Limb (tissue), 2 donors: Measurements from ENCODE around the gene CHCHD3.

Source experiments
- DNase-seq, 2 donors: peaks; one replicate each; pipeline ENCODE4 v3.0.0-alpha.2; 2016; ENCODE audit errors: extremely low spot score in 2 of 2

The CHCHD3 gene

DNA sequence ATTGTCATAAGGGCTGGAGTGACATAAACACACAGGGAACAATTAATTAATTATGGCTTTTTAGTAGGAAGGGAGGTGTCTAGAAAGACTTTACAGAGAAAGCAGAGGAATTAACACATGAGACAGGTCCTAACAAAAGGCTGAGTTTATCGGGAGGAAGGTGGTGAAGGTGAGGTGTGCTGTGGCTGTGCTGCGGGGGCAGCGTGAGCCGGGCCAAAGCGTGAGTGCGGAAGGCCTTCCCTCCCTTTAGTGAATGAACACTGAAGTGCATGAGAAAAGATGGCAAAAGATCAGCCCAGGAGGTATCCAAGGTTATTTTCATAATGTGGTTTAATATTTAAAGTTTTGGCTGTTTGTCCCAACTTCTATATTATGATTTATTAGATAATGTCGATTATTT is 262.2 kb downstream of the CHCHD3 start:
- no peak for DNase-seq

DNA sequence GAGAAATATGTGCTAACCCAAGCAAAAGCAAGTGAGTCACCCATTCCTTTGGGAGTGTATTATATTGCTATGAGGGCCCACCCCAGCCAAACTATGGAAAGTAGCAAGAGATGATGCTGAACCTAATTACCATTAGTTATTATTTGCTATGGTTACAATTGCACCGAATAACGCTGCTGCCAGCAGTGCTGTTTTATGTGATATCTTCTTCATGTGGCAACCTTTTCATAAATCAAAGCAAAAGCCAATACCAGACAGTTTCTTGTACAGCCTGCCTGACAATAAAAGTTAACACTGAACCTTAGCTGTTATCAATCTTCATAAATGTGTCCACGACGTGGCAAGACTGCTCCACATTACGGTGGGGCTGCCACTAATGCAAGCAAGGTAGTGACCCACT is 263.9 kb downstream of the CHCHD3 start:
- DNase-seq = no peak

DNA sequence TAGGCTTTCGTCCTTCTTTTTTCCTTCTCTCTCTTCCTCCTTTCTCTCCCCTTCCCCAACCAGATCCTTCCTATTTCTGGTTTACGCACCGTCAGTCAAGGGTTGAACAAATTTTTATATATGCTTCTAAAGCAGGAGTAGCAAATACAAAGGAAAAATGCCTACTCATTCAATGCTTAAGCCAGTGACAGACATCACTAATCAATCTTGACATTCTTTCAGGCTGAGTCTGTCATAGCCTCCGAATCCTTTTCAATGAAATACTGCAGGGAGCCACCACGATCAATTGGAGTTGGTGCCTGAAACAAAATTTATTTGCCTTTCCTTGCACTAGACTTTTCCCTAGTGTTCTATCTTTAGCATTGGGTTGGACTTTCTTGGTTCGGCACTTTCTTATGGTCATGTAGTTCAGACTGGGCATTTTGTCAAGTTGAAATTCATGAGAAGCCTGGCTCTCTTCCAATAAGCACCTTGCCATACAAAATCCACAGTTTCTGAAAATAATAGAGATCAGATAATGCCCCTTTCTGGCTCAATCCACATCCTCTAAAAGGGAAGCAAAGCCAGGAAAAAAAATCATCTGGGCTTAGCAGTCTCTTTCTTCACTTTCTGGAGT is 266.1 kb downstream of the CHCHD3 start:
- DNase-seq = no peak

DNA sequence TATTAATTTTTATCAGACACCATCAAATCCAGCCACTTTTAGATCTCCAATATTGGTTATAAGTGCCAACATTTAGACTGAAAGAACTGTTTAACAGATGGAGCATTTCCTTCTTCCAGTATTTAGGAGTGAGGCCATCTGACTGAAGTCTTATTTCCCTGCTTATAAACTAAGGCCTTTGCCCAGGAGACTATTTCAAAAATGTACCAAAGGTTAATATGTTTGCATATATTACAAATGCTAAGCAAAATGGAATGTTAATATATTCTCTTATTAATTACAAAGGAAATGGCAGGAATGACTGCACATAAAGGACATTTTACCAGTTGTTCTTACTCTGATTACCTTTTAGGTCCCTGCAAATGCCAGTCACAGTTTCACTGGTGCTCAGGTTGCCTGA is 266.8 kb downstream of the CHCHD3 start:
- no peak for DNase-seq

DNA sequence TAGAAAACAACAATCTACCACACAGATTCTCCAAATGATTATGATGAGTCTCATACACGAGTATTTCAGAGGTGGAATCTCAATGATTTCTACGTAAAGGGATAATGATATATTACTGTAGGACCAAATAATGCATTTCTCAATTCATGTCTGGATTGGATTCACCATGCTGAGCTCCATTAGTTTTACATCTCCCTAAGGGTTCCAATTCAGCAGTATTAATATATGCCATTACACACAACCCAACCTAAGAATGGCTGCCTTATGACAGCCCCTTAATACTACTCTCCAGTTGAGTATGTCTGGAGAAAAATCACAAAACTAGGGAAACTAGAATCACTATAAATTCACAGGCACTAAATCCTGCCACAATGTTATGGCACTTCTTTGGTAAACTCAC is 271.3 kb downstream of the CHCHD3 start:
- DNase-seq = no peak

DNA sequence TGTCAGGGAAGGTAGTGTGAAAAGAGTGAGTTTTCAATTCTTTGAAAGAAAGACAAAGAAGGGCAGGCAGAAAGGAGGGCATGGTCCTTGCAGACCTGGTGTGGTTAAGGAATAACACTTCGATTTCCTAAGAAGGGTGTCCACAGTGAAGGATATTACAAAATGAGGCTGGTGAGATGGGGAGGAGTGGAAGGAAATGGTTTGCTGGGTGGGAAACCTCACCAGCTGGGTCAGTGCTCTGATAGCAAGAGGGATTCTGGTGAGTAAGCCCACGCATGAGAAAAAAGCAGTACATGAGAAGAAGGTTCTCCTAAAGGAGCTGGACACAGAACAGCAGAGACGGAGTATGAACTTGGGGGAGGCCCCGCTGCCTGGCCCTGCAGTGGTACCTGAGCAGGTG is 275.1 kb downstream of the CHCHD3 start:
- DNase-seq = no peak

DNA sequence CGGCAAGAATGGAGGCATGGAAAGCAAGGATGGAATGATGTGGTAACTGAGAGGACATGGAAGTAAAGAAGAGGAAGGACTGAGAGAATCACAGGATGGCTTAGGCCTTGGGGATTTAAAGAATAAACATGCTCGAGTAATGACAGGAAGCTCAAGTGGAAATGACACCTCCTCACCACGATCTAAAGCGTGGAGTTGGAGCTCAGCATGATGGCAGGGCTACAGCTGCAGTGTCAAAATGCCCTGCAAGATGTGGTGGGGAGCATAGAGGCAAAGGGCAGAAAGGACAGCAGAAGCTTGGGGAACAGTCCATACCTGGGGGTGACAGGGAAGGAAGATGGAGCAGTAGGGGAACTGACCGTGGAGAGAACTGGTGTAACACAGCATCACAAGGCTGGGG is 276.1 kb downstream of the CHCHD3 start:
- DNase-seq = no peak

DNA sequence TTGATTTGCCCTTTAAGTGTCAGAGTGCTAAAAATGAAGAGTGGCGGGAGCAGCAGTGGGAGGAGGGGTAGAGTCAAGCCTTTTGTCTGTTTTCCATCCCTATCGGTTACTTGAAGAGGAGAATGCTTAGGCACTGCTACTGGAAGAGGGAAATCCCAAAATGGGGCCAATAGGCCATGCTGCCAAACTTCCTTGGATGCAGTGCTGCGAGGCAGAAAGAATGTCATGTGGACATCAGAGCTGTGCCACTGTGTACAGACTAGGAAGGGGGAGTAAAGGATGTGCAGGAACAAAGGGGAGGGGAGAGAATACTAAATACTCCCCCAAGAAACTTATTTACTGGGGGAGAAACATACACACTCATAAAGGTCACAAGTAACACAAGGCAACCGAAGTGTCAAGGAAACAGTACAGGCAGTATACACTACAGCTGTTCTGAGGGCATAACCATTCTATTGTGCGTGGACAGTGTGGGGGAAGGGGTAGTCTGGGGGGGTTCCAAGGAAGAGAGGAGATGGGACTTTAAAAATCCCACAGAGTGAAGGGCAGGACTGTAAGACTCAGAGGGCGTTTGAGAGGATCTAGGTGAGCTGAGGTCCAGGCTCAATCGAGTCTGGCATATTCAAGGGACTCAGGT is 276.9 kb downstream of the CHCHD3 start:
- DNase-seq = no peak

DNA sequence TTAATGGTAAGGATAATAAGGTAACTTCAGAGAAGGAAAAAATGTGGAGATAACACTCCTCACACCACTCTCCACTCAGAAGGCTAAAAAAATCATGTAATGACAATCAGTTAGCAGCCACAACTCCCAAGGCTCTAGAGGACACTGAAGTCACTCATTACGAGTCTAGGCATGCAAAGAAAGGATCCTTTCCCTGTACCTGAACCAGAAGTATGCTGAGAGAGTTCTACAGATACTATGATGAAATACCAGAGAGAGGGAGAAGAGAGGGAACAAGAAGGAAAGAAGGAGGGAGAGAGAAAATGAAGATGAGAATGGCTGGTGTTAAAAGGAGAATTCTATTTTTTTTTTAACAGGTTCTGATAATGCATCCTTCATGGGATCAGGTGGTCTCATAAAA is 281.4 kb downstream of the CHCHD3 start:
- DNase-seq = no peak

DNA sequence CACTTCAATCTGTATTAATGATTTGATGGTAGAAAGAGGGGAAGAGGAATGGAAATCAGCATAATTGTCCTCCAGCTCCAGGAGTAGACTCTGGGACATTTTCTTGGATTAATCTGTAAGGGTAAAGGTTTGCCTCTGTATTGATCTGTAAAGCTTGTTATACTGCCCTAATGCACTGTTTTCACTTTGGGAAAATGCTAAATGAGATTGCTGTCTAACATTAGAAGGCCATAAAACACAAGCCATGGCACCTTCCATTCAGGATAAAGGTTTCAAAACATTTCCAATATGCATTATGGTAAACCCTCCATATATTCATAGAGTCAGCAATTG is 282.8 kb downstream of the CHCHD3 start:
- no peak for DNase-seq

DNA sequence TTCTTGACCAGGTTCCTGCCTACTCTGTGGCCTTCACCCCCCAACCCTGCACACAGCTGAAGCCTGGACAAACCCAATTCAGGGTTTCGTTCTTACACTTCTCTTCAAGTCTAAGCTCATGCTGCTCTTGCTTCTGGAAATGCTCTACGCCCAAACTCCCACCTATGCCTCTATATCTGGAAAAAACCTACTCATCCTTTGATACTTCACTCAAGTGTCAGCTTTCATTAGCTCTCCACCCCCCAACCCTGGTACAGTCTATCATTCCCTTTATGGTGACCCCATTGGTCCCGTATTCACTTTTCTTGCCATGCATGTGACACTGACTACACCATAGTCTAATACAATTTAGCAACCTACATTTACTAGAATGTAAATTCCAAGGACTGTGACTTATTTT is 284.7 kb downstream of the CHCHD3 start:
- no peak for DNase-seq

DNA sequence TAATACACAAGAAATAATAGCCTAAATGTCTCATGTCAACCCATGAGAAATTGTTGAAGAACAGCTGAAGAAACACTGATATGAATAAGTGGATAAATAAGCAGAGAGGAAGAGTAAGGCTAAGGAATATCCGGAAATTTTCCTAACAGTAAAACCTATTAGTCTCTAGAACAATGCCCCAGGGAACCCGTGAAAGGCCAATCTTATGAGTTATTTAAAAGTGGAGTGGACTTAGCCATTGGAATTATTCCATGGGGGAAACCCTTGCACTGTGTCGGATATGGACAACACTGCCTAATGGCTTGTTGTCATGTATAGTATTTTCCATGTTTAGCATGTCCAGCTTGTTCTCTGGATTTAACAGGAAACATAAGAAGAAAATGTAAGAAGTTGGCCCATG is 288.4 kb downstream of the CHCHD3 start:
- no peak for DNase-seq

DNA sequence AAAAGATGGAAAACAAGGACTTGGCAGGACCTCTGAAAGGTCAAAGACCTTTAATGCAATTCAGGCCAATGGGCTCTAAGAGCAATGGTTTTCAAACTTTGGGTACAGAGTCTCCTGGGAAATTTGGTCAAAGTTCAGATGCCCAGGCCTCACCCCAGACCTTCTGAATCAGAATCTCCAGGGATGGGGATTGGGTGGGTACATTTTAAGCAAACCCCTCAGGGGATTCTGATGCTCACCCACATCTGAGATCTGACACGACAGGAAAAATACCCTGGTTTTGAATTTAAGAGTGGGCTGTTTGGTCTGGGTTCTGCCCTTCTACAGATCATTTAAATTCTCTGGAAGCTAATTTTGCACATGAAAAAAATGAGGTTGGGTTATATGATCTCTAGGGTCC is 290.9 kb downstream of the CHCHD3 start:
- DNase-seq = no peak

DNA sequence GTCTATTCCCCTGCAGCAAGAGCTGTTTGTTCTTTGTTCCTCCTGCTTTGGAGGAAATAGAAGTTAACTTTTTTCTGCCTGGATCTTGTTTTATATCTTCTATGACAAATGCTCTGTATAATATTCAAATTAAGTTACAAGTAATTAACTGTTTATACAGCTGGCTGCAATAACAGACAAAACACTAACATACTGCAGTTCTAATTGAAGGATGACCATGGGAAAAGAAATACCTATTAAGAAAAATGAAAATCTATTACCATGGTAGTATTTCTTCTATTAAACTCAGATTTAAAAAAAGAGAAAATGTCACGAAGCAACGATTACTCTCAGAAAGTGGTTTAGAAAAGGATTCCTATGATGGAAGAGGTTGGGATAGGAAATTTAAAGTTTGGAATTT is 291.8 kb downstream of the CHCHD3 start:
- DNase-seq = no peak

DNA sequence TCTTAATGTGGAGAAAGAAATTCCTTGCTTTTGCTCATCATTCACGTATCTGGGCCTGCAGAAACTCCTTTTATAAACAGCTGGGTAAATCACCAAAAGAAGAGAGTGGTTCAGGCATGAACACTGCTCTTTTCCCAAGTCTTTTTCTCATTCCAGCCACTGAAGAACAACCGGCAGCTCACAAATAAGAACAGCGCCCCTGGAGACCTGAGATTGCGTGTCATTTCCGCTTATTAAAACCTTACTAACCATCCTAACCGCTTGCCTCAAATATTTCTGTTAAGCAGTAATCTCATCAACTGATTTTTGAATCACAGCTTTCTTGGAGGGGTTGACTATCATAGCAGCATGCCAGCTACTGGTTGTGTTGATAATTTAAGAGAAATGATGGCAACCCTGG is 292.6 kb downstream of the CHCHD3 start:
- DNase-seq = no peak

DNA sequence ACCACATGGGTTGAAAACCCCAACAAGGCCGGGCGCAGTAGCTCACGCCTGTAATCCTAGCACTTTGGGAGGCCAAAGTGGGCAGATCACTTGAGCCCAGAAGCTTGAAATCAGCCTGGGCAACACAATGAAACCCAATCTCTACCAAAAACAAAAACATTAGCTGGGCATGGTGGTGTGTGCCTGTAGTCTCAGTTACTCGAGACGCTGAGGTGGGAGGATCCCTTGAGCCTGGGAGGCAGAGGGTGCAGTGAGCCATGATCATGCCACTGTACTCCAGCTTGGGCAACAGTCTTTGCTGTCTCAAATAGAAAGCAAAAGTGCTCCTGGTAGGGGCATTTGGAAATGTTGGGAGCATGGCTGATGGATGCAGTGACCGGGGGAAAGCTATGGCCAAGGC is 296.0 kb downstream of the CHCHD3 start:
- no peak for DNase-seq

DNA sequence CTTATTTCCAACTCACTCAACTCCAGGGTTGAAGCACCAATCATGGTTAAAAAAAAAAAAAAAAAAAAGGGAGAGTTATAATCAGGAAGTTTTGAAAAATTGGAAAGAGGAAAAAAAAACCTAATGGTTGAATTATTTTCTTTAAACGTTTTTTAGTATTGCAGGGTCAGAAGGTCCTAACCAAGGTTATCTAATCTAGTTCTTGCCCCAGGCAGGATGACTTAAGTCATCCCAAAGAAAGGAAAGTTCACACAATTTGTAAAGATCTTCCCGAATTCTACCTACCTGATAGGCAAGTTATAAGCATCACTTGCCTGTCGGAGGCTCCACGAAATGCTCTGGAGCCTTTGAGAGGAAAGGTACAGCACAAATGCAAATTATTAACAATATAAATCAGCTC is 297.5 kb downstream of the CHCHD3 start:
- DNase-seq = no peak

DNA sequence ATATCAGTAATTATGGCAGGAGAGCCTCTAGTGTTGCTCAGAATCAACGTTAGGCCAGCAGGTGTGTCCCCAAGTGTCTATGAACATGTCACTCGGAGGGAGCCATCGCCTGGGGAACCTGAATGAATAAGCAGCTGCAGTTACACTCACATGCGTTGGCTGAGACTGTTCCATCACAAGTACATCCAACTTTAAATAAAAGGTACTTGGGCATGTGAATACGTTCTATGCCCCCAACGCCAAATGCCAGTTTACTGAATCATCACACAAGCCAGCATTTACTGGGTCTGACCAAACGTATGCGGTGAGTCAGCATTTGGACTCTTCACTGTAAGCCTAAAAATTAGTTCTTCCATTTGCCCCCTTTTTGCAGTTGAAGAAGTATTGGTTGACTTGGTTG is 298.1 kb downstream of the CHCHD3 start:
- DNase-seq = no peak

DNA sequence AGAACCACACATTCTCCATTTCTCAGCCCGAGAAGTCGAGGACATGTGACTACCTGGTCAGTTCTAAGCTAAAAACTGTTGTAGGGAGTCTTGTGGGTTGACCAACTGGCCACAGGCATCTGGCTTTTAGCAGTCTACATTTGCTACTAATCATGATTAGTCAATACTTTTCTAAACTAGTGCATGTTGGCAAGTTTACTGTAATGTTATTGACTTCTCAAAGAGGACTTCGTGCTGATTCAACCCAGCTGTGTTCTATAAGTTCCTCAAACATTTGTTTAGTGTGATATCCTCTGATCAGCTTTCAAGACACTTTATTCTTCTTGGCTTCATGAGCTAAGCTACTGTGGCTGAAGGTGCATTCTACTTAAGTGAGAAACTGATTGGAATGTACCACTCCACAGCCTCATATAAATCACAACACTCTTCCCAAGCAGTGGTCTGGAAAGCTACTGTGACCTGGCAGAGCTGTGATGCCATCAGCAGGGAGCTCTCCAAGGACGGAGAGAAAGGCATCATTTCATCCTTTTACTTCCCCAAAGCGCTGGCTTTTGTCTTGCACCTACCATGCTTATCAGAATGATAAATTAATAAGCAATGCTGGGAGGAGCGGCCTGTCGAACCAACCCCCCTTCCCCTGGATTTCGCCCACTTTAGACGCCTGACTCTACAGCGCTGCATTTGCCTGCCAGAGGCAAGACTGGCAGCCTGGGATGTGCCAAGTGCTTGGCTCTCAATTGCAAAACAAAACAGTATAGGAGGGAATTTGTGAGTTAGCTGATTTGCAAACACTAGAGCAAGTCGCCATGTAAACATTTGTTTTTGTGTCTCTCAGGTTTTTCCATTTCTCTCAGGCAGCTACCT is 298.9 kb downstream of the CHCHD3 start:
- DNase-seq = no peak

DNA sequence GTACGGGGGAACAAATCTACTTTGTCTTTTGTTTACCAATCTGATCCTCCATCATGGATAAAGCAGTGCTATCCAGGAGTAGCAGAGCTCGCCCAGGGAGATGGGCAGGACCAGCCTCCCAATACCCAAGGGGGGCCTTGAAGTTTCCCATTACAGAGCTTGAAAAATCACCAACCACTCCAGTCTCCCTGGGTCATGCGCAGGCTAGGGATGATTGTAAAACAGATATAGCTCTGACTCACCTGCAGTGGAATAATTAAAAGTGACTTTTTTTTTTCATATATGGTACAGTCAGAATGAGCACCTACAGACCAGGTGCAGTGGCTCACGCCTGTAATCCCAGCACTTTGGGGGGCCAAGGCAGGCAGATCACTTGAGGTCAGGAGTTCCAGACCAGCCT is 301.1 kb downstream of the CHCHD3 start:
- DNase-seq = no peak

DNA sequence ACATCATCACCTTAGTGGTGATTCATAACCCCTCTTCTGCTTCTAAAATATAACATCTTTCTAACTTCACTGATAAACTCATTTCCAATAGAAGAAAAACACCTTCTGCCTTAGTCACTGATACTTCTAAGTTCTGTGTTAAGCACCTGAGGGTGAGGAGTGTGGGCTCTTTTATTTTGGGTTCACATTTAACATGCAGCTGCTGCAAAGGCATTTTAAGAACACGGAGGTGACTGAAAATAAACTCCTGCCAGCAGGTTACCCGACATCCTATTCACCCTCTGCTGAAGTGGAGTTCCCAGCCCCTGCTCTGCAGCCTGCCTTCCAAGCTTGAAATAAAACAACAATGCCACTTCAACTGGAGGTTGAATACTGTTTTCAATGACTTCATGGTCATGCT is 302.7 kb downstream of the CHCHD3 start:
- no peak for DNase-seq

DNA sequence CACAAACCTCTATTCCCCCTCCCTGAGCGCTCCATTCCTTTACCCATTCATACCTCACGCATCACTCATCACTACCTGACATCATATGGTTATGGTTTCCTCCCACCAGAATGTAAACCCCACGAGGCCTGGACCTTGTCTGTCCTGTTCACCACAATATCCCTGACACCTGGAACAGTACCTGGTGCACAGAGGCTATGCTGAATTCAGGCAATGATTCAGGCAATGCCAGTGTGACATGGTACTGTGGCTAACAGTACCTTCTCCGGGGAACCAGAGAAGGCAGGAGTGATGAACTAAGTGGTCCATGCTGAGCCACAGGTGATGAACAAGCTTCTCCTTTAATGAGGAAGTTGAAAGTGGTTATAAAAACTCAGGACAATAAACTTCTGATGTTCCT is 303.1 kb downstream of the CHCHD3 start:
- no peak for DNase-seq

DNA sequence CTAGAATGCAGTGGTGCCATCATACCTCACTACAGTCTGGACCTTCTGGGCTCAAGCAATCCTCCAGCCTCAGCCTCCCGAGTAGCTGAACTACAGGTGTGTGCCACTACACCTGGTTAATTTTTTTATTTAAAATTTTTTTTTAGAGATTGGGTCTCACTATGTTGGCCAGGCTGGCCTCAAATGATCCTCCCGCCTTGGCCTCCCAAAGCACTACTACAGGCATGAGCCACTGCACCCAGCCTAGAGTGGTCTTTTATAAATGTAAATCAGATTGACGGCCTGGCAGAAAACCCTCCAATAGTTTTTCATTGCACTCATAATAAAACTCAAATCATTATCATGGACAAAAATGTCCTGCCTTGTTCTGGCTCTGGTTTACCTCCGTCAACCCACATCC is 303.9 kb downstream of the CHCHD3 start:
- no peak for DNase-seq
